Gastrocnemius medialis (tissue), 4 donors: Measurements from ENCODE around the gene PTPN22. TPM values are rescaled to one million over a fixed set of nuclear protein-coding genes. Genes with fewer than 3 reads are reported as not detected.

Experiments used
- ATAC-seq, 2 donors: fragments of 150-250 bp; one replicate each; pipeline ENCODE4 v1.9.1; 2016
- DNase-seq, 2 donors: peaks; one replicate each; pipeline ENCODE4 v3.0.0-alpha.2; 2019
- H3K27ac ChIP-seq, 4 donors: fragments of 200-600 bp; sonication (generic); 1 replicate in 1 of 4; 2 replicates in 3 of 4; pipeline ENCODE4 v1.5.1; 2016 to 2018; ENCODE audit warnings: mild to moderate bottlenecking in 2 of 4, moderate library complexity in 1 of 4
- H3K27me3 ChIP-seq, 3 donors: fragments of 200-600 bp; sonication (generic) in 2 of 3; 1 replicate in 1 of 3; 2 replicates in 2 of 3; pipeline versions ENCODE4 v1.5.1 to v1.6.0; 2016 to 2019; ENCODE audit warnings: mild to moderate bottlenecking in 1 of 3, moderate library complexity in 1 of 3
- H3K36me3 ChIP-seq, 2 donors: fragments of 200-600 bp; sonication (generic) in 1 of 2; one replicate each; pipeline ENCODE4 v1.5.1; 2017 to 2018
- H3K4me1 ChIP-seq, 2 donors: fragments of 200-600 bp; sonication (generic) in 1 of 2; one replicate each; pipeline ENCODE4 v1.5.1; 2016 to 2017; ENCODE audit warnings: mild to moderate bottlenecking in 2 of 2
- H3K4me3 ChIP-seq, 4 donors: fragments of 200-600 bp; sonication (generic) in 3 of 4; 1 replicate in 1 of 4; 2 replicates in 3 of 4; pipeline ENCODE4 v1.5.1; 2016 to 2019; ENCODE audit warnings: mild to moderate bottlenecking in 2 of 4
- H3K9me3 ChIP-seq, 3 donors: fragments of 200-600 bp; sonication (generic) in 2 of 3; 1 replicate in 1 of 3; 2 replicates in 2 of 3; pipeline ENCODE4 v1.5.1; 2016 to 2019
- CTCF ChIP-seq, 5 experiments: fragments of 450-650 bp in 3 of 5; fragments of 200-600 bp in 2 of 5; sonication (generic) in 2 of 5; IDR thresholded peaks in 4 of 5; conservative IDR thresholded peaks in 1 of 5; 1 replicate in 4 of 5; 2 replicates in 1 of 5; pipeline ENCODE4 v1.5.1; 2016 to 2019; ENCODE audit warnings: antibody characterized with exemption in 5 of 5, mild to moderate bottlenecking in 3 of 5, moderate library complexity in 3 of 5
- POLR2A ChIP-seq, 2 donors: fragments of 450-650 bp; IDR thresholded peaks; one replicate each; pipeline ENCODE4 v1.6.1; 2017; ENCODE audit warnings: antibody characterized with exemption in 2 of 2, mild to moderate bottlenecking in 2 of 2, moderate library complexity in 2 of 2
- in situ Hi-C, 4 donors: fragments of 200-750 bp; cut with MboI; loops; one replicate each; pipeline versions ENCODE4 v1.15.0 to v1.8.0; 2017; ENCODE audit warnings: low sequenced_read_pairs in 4 of 4
- intact Hi-C: fragments of 100-400 bp; cut with DNase I; formaldehyde crosslinking; loops from one replicate; pipeline ENCODE4 v1.15.1; 2023; ENCODE audit warnings: low total_unique reads
- total RNA-seq, 4 donors: library from RNA; depleted of rRNA; stranded (reverse); fragments of >200 nt; gene quantifications; one replicate each; pipeline versions ENCODE4 v1.1.0 to v1.2.3, GENCODE V29; 2016

Gene PTPN22
- total RNA-seq, 4 donors from 2014 or later, result 0.10 to 1.7 (median 0.63) TPM

- intact Hi-C loops (no loop called here), in situ Hi-C loops (no loop called here)
- no peak for DNase-seq
- TF ChIP-seq POLR2A (IDR thresholded peaks at IDR 0.05), result no peak
- Histone ChIP-seq H3K36me3 (peaks cover 0 to 30% of the 10 kb centered on the region in 2 donors), H3K27me3 (no peaks in the 10 kb centered on the region), H3K9me3 (no peaks in the 10 kb centered on the region), H3K27ac (no peak overlapping the region), H3K4me3 (no peak overlapping the region), H3K4me1 (no peaks in the 10 kb centered on the region)
- ATAC-seq, result no peak
These were observed 20.2 kb upstream of the PTPN22 start for GRCh38 chr1:113891631-113892220.

GRCh38 chr1:113890816-113891215 lies 19.3 kb upstream of the PTPN22 start:
- Histone ChIP-seq H3K4me3 (no peak overlapping the region), H3K4me1 (no peaks in the 10 kb centered on the region), H3K27me3 (no peaks in the 10 kb centered on the region), H3K36me3 (peaks cover 0 to 21% of the 10 kb centered on the region in 2 donors), H3K27ac (no peak overlapping the region), H3K9me3 (no peaks in the 10 kb centered on the region)
- intact Hi-C loops, result no loop called here
- DNase-seq, result no peak
- in situ Hi-C loops, result no loop called here
- no peak for ATAC-seq
- TF ChIP-seq CTCF (IDR thresholded peaks at IDR 0.05 in 4 of 5, conservative IDR thresholded peaks at IDR 0.05 in 1 of 5) (no peak), POLR2A (IDR thresholded peaks at IDR 0.05) (no peak)

GRCh38 chr1:113887402-113888175 lies 16.1 kb upstream of the PTPN22 start, which contains the start of gene BCL2L15:
Gene BCL2L15, minus strand, starts transcription at chr1:113887581. Its CDS starts 206 bp downstream, at chr1:113887375.
- intact Hi-C loops, result no loop called here
- in situ Hi-C loops, result no loop called here
- H3K27ac ChIP-seq, result no peak within 1 kb of the TSS

GRCh38 chr1:113886417-113887401 lies 15.2 kb upstream of the PTPN22 start:
- no peak for DNase-seq
- TF ChIP-seq CTCF (IDR thresholded peaks at IDR 0.05 in 4 of 5, conservative IDR thresholded peaks at IDR 0.05 in 1 of 5) (no peak), POLR2A (IDR thresholded peaks at IDR 0.05) (no peak)
- in situ Hi-C loops, result no loop called here
- no peak overlapping the region for H3K27ac ChIP-seq
- intact Hi-C loops, result no loop called here
- H3K9me3 ChIP-seq, result no peaks in the 10 kb centered on the region
- ATAC-seq, result no peak
- H3K4me3 ChIP-seq, result no peak overlapping the region
- no peaks in the 10 kb centered on the region for H3K27me3 ChIP-seq
- H3K36me3 ChIP-seq, result no peaks in the 10 kb centered on the region
- peaks cover 5% of the 10 kb centered on the region in 2 donors for H3K4me1 ChIP-seq

More at GRCh38 chr1:113887402-113888175, 16.1 kb upstream of the PTPN22 start, which contains the start of gene BCL2L15:
- Histone ChIP-seq H3K4me3 (no peak within 1 kb of the TSS), H3K9me3 (no peaks in the 10 kb centered on the region), H3K27me3 (no peaks in the 10 kb centered on the region), H3K36me3 (no peaks in the 10 kb centered on the region), H3K4me1 (no peaks in the 10 kb centered on the region)
- no peak for TF ChIP-seq CTCF (IDR thresholded peaks at IDR 0.05 in 4 of 5, conservative IDR thresholded peaks at IDR 0.05 in 1 of 5)
- TF ChIP-seq POLR2A (IDR thresholded peaks at IDR 0.05), result no peak
- ATAC-seq (no peak), DNase-seq (no peak)
